Neural cell (in vitro differentiated cells): ENCODE data around the gene CYB5A.

ENCODE experiments used
- EZH2 ChIP-seq: fragments of 200-600, 300-800 bp; shearing (Covaris generic), sonication (generic); IDR thresholded peaks from 2 replicates; pipeline ENCODE4 v1.6.1; 2014; ENCODE audit warnings: antibody characterized with exemption, low read length, borderline replicate concordance, mild to moderate bottlenecking; ENCODE audit not compliant: insufficient read depth, poor library complexity, severe bottlenecking
- MXI1 ChIP-seq: fragments of 450-650 bp; conservative IDR thresholded peaks from 2 replicates; pipeline ENCODE4 v1.6.1; 2014; ENCODE audit warnings: antibody characterized with exemption, mild to moderate bottlenecking; ENCODE audit not compliant: poor library complexity, severe bottlenecking
- TF ChIP-seq, protein P1 (sequence below): fragments of 450-650 bp; IDR thresholded peaks from 2 replicates; pipeline ENCODE4 v1.5.1; 2014; ENCODE audit warnings: antibody characterized with exemption, mild to moderate bottlenecking, moderate library complexity; ENCODE audit not compliant: poor library complexity, severe bottlenecking
- TF ChIP-seq, protein P2 (sequence below): IDR thresholded peaks from 2 replicates; pipeline ENCODE4 v1.6.1; 2012; ENCODE audit warnings: borderline replicate concordance

DNA sequence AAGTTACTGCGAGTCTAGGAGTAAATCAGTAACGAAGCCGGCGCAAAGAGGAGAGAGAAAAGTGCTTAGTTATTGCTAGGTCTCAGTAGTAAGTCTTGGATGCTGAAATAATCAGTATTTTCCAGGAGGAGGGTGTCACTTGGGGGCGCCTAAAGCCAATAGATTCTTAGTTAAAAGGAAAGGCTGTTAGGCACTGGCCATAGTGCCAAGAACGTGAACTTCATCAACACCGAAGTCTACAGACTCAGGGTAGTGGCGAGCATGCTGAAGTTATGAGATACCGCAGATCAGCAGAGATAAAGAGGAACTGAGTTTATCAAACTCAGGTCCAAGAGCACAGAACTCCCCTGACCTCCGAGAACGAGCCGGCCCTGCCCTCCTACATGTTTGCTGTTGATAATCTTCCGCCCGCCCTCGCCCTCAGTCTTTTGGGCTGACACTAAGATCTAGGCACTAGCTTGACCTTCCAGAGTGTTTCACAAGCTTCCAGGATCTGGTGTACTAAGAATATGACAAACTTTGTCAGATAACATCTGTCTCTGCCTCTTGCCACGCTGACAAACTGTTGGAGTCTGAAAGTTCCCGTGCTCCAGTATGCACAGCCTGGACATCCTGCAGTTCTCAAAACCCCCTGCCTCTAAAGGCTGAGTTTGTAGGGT, 49.2 kb downstream of the CYB5A start:
- no peak for TF ChIP-seq EZH2
- no peak for TF ChIP-seq MXI1
- TF ChIP-seq, protein P1, sequence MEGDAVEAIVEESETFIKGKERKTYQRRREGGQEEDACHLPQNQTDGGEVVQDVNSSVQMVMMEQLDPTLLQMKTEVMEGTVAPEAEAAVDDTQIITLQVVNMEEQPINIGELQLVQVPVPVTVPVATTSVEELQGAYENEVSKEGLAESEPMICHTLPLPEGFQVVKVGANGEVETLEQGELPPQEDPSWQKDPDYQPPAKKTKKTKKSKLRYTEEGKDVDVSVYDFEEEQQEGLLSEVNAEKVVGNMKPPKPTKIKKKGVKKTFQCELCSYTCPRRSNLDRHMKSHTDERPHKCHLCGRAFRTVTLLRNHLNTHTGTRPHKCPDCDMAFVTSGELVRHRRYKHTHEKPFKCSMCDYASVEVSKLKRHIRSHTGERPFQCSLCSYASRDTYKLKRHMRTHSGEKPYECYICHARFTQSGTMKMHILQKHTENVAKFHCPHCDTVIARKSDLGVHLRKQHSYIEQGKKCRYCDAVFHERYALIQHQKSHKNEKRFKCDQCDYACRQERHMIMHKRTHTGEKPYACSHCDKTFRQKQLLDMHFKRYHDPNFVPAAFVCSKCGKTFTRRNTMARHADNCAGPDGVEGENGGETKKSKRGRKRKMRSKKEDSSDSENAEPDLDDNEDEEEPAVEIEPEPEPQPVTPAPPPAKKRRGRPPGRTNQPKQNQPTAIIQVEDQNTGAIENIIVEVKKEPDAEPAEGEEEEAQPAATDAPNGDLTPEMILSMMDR: no peak
- TF ChIP-seq, protein P2, sequence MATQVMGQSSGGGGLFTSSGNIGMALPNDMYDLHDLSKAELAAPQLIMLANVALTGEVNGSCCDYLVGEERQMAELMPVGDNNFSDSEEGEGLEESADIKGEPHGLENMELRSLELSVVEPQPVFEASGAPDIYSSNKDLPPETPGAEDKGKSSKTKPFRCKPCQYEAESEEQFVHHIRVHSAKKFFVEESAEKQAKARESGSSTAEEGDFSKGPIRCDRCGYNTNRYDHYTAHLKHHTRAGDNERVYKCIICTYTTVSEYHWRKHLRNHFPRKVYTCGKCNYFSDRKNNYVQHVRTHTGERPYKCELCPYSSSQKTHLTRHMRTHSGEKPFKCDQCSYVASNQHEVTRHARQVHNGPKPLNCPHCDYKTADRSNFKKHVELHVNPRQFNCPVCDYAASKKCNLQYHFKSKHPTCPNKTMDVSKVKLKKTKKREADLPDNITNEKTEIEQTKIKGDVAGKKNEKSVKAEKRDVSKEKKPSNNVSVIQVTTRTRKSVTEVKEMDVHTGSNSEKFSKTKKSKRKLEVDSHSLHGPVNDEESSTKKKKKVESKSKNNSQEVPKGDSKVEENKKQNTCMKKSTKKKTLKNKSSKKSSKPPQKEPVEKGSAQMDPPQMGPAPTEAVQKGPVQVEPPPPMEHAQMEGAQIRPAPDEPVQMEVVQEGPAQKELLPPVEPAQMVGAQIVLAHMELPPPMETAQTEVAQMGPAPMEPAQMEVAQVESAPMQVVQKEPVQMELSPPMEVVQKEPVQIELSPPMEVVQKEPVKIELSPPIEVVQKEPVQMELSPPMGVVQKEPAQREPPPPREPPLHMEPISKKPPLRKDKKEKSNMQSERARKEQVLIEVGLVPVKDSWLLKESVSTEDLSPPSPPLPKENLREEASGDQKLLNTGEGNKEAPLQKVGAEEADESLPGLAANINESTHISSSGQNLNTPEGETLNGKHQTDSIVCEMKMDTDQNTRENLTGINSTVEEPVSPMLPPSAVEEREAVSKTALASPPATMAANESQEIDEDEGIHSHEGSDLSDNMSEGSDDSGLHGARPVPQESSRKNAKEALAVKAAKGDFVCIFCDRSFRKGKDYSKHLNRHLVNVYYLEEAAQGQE: no peak
